ENCODE measurements around the gene APBA2.

DNA sequence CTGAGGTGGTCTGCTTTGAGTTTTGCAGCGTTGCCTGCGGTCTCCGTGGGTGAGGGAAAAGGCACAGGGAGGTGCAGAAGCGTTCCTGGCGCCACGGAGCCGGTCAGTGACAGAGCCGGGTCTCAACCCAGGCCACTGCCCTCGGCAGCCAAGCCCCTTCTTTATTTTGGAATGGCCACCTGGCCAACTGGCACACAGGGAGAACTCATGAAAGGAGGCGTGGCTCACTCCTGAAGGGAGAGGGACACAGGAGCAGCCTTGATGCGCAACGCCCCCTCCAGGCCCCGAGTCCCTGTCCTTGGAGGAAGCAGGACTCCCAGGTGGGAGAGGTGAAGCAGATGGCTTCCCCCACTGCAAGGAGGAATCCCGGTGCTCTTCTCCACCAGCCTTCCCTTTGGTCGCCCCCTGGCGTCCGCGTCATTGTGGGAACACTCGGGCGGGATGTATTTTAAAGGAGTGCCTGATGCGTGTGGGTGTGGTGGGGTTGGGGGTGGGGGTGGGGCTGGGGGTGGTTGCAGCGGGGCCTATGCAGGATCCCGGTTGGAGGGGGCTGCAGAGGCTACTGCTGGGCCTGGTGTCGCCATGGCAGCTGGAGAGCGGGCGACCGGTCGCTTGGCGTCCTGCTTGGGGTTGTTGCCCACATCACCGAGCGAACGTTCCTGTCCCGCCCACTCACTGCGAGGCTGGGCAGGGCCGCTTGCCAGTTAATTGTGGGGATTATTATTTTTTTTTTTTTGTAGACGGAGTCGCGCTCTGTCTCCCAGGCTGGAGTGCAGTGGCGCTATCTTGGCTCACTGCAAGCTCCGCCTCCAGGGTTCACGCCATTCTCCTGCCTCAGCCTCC, 32.6 kb downstream of the APBA2 start:
- TF ChIP-seq, protein P1, sequence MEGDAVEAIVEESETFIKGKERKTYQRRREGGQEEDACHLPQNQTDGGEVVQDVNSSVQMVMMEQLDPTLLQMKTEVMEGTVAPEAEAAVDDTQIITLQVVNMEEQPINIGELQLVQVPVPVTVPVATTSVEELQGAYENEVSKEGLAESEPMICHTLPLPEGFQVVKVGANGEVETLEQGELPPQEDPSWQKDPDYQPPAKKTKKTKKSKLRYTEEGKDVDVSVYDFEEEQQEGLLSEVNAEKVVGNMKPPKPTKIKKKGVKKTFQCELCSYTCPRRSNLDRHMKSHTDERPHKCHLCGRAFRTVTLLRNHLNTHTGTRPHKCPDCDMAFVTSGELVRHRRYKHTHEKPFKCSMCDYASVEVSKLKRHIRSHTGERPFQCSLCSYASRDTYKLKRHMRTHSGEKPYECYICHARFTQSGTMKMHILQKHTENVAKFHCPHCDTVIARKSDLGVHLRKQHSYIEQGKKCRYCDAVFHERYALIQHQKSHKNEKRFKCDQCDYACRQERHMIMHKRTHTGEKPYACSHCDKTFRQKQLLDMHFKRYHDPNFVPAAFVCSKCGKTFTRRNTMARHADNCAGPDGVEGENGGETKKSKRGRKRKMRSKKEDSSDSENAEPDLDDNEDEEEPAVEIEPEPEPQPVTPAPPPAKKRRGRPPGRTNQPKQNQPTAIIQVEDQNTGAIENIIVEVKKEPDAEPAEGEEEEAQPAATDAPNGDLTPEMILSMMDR (IDR thresholded peaks at IDR 0.05): no peak
- TF ChIP-seq, protein P2, sequence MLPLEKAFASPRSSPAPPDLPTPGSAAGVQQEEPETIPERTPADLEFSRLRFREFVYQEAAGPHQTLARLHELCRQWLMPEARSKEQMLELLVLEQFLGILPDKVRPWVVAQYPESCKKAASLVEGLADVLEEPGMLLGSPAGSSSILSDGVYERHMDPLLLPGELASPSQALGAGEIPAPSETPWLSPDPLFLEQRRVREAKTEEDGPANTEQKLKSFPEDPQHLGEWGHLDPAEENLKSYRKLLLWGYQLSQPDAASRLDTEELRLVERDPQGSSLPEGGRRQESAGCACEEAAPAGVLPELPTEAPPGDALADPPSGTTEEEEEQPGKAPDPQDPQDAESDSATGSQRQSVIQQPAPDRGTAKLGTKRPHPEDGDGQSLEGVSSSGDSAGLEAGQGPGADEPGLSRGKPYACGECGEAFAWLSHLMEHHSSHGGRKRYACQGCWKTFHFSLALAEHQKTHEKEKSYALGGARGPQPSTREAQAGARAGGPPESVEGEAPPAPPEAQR (CRISPR knock-in tag; IDR thresholded peaks at IDR 0.05): no peak
- TF ChIP-seq ELF4 (CRISPR knock-in tag; IDR thresholded peaks at IDR 0.05; ENCODE audit: low read depth) (no peak), FOXP1 (CRISPR knock-in tag; IDR thresholded peaks at IDR 0.05; ENCODE audit: borderline replicate concordance) (no peak), NR2C2 (CRISPR knock-in tag; IDR thresholded peaks at IDR 0.05) (no peak), NFYB (CRISPR knock-in tag; conservative IDR thresholded peaks at IDR 0.05; ENCODE audit: low read depth) (no peak), NR3C1 (CRISPR knock-in tag; conservative IDR thresholded peaks at IDR 0.05; ENCODE audit: low read depth) (no peak)
- TF ChIP-seq, protein P3, sequence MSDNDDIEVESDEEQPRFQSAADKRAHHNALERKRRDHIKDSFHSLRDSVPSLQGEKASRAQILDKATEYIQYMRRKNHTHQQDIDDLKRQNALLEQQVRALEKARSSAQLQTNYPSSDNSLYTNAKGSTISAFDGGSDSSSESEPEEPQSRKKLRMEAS (CRISPR knock-in tag; IDR thresholded peaks at IDR 0.05): 0 out of 2 replicates have a peak, but pooled peaks have one; percentile 24
- TF ChIP-seq, protein P4, sequence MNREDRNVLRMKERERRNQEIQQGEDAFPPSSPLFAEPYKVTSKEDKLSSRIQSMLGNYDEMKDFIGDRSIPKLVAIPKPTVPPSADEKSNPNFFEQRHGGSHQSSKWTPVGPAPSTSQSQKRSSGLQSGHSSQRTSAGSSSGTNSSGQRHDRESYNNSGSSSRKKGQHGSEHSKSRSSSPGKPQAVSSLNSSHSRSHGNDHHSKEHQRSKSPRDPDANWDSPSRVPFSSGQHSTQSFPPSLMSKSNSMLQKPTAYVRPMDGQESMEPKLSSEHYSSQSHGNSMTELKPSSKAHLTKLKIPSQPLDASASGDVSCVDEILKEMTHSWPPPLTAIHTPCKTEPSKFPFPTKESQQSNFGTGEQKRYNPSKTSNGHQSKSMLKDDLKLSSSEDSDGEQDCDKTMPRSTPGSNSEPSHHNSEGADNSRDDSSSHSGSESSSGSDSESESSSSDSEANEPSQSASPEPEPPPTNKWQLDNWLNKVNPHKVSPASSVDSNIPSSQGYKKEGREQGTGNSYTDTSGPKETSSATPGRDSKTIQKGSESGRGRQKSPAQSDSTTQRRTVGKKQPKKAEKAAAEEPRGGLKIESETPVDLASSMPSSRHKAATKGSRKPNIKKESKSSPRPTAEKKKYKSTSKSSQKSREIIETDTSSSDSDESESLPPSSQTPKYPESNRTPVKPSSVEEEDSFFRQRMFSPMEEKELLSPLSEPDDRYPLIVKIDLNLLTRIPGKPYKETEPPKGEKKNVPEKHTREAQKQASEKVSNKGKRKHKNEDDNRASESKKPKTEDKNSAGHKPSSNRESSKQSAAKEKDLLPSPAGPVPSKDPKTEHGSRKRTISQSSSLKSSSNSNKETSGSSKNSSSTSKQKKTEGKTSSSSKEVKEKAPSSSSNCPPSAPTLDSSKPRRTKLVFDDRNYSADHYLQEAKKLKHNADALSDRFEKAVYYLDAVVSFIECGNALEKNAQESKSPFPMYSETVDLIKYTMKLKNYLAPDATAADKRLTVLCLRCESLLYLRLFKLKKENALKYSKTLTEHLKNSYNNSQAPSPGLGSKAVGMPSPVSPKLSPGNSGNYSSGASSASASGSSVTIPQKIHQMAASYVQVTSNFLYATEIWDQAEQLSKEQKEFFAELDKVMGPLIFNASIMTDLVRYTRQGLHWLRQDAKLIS (CRISPR knock-in tag; IDR thresholded peaks at IDR 0.05; ENCODE audit: borderline replicate concordance): no peak
